ENCODE data around the gene GATD1.

The GATD1 gene

DNA sequence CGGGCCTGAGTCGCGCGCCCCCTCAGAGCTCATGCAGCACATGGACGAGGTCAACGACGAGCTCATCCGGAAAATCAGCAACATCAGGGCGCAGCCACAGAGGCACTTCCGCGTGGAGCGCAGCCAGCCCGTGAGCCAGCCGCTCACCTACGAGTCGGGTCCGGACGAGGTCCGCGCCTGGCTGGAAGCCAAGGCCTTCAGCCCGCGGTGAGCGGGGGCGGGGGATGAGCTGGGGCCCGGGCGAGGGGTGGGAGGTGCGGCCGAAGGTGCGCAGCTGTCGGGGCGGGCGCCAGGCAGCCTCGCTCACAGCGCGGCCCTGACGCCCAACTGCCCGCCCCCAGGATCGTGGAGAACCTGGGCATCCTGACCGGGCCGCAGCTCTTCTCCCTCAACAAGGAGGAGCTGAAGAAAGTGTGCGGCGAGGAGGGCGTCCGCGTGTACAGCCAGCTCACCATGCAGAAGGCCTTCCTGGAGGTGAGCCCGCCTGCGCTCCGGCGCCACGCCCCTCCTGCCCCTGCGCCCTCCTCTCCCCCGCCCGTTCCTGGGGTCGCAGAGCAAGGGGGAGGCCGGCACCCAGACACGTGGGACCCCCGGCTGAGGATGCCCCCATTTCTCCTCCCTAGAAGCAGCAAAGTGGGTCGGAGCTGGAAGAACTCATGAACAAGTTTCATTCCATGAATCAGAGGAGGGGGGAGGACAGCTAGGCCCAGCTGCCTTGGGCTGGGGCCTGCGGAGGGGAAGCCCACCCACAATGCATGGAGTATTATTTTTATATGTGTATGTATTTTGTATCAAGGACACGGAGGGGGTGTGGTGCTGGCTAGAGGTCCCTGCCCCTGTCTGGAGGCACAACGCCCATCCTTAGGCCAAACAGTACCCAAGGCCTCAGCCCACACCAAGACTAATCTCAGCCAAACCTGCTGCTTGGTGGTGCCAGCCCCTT is 50.7 kb downstream of the GATD1 start:
- DNase-seq = peak; percentile 64

DNA sequence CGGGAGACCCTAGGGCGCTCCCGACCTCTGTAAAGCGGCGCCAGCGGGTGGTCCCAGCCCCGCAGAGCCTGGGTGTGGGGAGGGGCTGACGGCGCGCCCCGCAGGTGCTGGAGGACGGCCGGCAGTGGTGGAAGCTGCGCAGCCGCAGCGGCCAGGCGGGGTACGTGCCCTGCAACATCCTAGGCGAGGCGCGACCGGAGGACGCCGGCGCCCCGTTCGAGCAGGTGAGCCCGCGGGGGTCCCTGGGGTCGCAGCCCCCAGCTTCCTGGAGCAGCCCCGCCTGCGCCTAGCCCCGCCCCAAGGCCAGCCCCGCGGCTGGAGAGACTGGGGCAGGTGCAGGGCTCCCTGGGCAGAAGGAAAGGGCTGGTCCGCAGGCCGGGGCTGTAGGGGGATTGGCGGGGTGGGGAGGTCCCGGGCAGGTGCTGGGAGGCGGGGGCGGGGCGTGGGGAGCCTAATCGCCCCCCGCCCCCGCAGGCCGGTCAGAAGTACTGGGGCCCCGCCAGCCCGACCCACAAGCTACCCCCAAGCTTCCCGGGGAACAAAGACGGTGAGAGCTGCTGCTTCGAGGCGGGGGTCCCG is 51.6 kb downstream of the GATD1 start:
- no peak for DNase-seq

DNA sequence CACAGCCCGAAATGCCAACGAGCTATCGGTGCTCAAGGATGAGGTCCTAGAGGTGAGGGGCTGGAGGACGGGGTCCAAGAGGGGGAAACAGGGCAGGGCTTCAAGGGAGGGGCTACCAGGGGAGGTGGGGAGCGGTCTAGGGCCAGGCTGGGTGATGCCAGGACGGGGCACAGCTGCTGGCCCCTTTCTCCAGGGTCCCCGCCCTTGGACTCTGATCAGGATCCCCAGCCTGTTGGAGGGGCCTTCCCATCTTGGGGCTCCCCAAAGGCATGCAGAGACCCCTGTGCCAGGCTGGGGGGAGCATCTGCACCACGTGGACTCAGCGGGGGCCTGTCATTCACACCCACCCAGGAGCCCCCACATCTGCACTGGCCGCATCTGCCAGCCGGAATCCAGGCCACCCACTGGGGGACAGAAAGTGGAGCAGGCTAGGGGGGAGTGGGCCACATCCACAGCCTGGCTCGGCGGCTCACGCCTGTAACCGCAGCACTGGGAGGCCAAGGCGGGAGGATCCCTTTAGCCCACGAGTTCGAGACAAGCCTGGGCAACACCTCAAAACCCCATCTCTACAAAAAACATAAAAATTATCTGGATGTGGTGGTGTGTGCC is 52.4 kb downstream of the GATD1 start:
- DNase-seq = no peak

DNA sequence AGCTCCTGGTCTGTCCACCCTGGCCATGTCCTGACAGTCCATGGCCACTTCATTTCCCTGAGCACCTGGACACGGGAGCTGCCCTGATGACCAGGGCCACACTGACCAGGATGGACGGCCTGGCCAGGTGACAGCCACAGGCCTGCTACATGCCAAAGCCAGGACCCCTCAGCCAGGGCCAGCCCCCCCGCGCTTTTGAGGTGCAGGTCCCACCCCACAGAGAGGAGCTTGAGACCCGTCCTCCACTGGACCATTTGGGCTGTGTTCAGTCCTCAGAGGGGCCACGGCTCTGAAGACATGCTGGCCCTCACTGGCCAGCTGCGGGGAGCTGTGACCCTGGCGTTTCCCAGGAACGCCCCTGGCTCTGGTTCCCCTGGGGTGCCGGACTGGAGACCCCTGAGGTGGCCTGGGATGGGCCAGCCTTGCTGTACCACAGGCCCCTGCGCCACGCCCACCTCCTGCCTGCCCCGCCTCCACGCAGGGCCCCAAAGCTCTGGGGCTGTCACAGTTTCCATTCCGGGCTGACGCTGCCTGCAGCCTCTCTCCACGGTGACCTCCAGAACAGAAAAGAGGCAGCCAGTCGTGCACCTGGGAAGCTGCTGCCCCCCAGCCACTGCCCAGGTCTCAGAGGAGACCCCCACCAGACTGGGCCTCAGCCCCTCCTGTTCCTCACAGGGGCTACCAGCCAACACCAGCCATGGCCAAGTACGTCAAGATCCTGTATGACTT is 53.1 kb downstream of the GATD1 start:
- no peak for DNase-seq

DNA sequence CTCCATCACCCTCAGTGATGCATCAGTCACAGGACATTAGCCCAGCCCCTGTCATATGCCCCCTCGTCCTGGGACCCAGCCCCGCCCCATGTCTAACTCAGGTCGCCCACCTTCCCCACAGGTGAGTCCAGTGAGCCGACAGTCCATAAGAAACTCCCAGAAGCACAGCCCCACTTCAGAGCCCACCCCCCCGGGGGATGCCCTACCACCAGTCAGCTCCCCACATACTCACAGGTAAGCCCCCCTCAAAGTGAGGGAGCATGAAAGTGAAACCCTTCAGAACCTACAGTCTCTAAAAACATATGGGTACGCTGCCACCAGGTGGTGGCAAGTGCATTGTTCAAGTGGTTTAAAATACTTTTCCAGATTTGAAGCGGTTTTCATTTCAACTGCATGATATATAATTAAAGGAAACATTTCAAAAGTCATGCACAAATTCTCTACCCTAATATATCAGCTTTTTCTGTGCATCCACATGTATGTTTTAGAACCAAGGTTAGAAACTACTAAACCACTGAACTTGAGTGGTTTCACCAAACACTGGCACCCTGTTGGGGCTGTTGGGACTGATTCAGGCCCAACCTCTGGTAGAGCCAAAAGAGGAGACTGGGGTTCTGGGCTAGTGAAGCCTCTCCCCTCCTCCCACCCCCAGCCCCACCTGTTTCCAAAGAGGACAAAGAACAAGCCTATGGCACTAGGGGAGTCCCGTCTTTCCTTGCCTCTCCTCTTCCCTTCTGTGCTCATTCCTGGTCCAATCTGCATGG is 54.0 kb downstream of the GATD1 start:
- DNase-seq = peak; percentile 85

DNA sequence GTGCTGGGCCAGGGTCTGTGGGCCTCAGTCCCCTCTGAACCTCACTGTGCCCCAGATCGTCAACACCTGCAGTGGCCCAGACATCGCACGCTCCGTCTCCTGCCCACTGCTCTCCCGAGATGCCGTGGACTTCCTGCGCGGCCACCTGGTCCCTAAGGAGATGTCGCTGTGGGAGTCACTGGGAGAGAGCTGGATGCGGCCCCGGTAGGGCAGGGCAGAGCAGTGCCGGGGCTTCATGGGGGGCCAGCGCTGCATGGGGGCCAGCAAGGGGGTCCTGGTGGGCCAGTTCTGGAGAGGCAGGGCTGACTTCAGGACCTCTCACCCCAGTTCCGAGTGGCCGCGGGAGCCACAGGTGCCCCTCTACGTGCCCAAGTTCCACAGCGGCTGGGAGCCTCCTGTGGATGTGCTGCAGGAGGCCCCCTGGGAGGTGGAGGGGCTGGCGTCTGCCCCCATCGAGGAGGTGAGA is 54.9 kb downstream of the GATD1 start:
- DNase-seq = no peak

DNA sequence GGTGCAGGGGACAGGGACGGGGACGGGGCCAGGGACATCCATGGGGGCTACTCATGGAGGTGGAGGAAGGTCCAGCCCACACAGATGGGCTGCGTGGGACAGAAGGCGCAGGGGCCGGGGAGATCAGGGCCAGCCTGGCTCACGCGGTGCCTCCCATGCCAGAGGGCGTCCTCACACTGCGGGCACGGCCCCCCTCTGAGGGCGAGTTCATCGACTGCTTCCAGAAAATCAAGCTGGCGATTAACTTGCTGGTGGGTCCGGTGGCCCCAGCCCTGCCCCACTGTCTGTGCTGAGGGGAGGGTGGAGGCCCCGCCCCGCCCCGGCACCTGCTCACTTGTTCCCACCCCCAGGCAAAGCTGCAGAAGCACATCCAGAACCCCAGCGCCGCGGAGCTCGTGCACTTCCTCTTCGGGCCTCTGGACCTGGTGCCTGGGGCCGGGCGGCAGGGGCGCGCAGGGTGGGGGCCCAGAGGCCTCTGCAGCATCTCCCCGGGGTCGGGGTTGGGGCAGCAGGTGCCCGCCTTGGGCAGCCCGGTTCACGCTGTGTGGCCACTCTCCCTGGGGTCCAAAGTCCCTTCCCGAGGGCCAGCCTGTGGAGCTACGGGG is 55.4 kb downstream of the GATD1 start:
- DNase-seq = peak; percentile 62

DNA sequence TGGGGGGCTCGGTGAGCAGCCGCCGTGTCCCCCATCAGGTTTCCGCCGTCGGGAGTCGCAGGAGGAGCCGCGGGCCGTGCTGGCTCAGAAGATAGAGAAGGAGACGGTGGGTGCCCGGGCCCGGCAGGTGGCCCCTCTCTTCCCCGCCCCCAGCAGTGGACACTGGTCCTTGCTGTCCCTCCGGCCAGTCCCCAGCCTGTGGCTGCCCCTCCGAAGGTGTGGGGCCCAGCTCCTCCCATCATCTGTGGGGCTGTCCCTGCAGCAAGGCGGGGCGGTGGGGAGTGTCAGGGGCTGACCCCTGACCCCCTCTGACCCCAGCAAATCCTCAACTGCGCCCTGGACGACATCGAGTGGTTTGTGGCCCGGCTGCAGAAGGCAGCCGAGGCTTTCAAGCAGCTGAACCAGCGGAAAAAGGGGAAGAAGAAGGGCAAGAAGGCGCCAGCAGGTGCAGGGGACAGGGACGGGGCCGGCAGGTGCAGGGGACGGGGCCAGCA is 56.0 kb downstream of the GATD1 start:
- DNase-seq = no peak

DNA sequence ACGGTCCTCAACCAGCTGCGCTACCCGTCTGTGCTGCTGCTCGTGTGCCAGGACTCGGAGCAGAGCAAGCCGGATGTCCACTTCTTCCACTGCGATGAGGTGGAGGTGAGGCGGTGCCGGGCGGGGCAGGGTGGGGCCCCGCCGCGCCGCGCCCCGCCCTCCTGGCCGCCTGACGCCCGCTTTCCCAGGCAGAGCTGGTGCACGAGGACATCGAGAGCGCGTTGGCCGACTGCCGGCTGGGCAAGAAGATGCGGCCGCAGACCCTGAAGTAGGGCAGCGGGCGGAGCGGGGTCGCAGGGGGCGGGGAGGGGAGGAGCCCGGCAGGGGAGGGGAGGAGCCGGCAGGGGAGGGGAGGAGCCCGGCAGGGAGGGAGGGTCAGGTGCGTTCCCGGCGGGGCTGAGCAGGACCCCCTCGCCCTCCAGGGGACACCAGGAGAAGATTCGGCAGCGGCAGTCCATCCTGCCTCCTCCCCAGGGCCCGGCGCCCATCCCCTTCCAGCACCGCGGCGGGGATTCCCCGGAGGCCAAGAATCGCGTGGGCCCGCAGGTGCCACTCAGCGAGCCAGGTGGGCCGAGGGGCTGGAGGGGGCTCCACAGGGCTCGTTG is 56.5 kb downstream of the GATD1 start:
- DNase-seq = peak; percentile 46

DNA sequence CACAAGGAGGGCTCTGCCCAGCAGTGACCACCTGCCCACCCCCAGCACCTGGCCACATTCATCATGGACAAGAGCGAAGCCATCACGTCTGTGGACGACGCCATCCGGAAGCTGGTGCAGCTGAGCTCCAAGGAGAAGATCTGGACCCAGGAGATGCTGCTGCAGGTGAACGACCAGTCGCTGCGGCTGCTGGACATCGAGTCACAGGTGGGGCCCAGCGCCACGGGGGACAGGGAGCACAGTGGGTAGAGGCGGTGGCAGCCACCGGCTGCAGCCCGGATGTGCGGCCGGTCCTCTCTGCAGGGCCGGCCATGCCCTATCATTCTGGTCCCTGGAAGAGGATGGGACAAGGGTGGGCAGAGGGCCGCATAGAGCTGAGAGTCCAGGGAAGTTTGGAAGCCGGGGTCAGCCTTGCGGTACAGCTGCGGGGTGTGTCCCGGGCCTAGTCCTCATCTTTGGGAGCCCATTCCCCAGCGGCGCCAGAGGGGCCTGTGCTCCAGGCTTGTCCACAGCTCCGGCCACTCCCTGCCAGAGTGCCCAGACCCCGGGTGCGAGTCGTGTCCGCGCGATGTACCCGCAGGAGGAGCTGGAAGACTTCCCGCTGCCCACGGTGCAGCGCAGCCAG is 57.2 kb downstream of the GATD1 start:
- no peak for DNase-seq

DNA sequence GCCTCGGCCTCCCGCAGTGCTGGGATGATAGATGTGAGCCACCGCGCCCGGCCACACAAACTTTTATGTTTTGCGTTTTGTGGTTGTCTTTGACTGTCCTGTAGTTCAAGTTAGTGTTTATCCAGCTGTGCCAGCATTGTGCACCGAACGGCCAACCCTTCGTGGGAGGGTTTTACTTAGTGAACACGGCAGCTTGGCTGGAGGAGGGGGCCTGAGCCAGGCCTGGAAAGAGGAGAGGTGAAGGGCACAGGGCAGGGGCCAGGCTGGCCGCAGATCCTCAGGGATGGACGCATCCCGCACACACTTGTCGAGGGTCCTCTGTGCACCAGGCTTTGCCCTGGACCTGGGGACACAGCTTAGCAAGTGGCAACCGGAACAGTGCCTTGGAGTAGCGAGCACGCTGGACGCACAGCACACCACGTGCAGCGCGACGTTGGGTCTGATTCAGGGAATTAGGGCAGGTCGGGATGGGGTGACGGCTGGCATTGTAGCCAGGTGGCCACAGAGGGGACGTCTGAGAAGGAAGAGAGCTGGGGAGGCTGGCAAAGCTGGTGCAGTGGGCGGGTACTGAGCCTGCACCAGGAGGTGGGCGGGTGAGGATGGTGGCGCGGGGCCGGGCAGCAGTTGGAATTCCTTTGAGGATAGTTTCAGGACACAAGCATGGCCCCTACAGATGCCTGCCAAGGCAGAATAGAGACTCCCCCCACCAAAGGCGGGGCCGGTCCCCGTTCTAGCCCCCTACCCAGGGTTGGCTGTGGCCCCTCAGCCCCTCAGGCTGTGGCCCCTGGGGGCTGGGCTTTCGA is 57.9 kb downstream of the GATD1 start:
- DNase-seq = no peak
